ENCODE results near the gene CD226. TPM values are rescaled to one million over a fixed set of nuclear protein-coding genes. Genes with fewer than 3 reads are reported as not detected.

CD226 gene
- polyA plus RNA-seq, 1 of the 3 experiments (the other 2 are of a cell fraction) = 0.56 TPM

DNA sequence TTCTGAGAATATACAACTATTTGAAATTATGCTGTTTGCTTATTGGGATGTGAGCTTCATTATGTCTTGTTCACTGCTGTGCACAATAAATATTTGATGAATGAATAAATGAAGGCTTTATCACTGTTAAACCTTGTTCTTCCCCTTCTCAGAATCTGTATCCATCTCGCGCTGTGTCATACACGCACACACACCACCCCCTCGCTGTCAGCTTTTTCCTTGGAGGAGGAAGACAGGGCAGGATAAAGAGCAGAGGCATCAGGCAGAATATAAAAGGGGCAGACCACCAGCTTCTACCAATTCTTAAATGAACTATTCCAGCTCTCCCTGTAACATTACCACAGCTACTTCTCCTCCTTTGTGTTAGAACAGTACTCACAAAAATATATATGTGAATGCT lies 75.0 kb downstream of the CD226 start:
- 95% methylated on average over 4 of the region's 4 CpGs for WGBS (ENCODE audit: low lambda C conversion rate)
- TF ChIP-seq, protein P1, sequence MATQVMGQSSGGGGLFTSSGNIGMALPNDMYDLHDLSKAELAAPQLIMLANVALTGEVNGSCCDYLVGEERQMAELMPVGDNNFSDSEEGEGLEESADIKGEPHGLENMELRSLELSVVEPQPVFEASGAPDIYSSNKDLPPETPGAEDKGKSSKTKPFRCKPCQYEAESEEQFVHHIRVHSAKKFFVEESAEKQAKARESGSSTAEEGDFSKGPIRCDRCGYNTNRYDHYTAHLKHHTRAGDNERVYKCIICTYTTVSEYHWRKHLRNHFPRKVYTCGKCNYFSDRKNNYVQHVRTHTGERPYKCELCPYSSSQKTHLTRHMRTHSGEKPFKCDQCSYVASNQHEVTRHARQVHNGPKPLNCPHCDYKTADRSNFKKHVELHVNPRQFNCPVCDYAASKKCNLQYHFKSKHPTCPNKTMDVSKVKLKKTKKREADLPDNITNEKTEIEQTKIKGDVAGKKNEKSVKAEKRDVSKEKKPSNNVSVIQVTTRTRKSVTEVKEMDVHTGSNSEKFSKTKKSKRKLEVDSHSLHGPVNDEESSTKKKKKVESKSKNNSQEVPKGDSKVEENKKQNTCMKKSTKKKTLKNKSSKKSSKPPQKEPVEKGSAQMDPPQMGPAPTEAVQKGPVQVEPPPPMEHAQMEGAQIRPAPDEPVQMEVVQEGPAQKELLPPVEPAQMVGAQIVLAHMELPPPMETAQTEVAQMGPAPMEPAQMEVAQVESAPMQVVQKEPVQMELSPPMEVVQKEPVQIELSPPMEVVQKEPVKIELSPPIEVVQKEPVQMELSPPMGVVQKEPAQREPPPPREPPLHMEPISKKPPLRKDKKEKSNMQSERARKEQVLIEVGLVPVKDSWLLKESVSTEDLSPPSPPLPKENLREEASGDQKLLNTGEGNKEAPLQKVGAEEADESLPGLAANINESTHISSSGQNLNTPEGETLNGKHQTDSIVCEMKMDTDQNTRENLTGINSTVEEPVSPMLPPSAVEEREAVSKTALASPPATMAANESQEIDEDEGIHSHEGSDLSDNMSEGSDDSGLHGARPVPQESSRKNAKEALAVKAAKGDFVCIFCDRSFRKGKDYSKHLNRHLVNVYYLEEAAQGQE (IDR thresholded peaks at IDR 0.05; ENCODE audit: low read depth, low read length) = no peak

DNA sequence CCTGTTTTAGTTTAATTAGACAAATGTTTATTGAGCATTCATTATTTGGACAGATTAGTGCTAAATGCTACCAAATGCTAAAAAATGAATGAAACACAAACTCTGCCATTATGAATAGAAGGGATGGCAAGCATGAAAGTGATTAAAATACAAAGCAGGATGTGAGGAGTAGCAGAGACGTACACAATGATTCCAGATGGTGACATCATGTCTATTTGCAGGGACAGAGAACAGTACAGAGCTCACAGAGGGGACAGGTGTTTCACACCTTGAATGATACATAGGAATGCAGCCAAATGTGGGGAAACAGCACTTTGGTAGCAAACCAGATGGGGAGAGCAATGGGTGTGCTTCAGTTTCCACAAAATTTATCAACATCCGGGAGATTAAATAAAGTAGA lies 76.3 kb downstream of the CD226 start:
- Histone ChIP-seq H3K79me2 (ENCODE audit: insufficient read depth) (no peaks in the 10 kb centered on the region), H3K36me3 (replicated peaks in 1 of 2; ENCODE audit: control insufficient read depth in 1 of 2, insufficient read depth in 2 of 2, low read length in 1 of 2) (no peaks in the 10 kb centered on the region), H3K4me1 (ENCODE audit: control insufficient read depth in 1 of 2, insufficient read depth in 2 of 2, low read depth in 1 of 2, low read length in 1 of 2) (peaks cover 0 to 2% of the 10 kb centered on the region in 2 experiments; a peak in 1 of 4 replicates), H3K27me3 (ENCODE audit: insufficient read depth) (no peaks in the 10 kb centered on the region), H3K4me2 (no peak overlapping the region), H3F3A (replicated peaks; ENCODE audit: insufficient read depth) (no peaks in the 10 kb centered on the region), H2AFZ (ENCODE audit: low read depth) (no peak overlapping the region), H3K4me3 (ENCODE audit: low read depth in 2 of 2, low read length in 1 of 2) (no peak overlapping the region), H4K20me1 (ENCODE audit: insufficient read depth) (no peaks in the 10 kb centered on the region), H3K9ac (no peak overlapping the region), H3K9me2 (no peaks in the 10 kb centered on the region), H3K27ac (ENCODE audit: low read depth in 2 of 2, low read length in 1 of 2) (no peak overlapping the region), H3K9me3 (no peaks in the 10 kb centered on the region)
- ChIA-PET POLR2A (no interaction called here), CTCF (no interaction called here)
- WGBS (ENCODE audit: low lambda C conversion rate) = 93% methylated on average over 2 of the region's 2 CpGs
- no peak for DNase-seq
- TF ChIP-seq, protein P2, sequence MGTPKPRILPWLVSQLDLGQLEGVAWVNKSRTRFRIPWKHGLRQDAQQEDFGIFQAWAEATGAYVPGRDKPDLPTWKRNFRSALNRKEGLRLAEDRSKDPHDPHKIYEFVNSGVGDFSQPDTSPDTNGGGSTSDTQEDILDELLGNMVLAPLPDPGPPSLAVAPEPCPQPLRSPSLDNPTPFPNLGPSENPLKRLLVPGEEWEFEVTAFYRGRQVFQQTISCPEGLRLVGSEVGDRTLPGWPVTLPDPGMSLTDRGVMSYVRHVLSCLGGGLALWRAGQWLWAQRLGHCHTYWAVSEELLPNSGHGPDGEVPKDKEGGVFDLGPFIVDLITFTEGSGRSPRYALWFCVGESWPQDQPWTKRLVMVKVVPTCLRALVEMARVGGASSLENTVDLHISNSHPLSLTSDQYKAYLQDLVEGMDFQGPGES (IDR thresholded peaks at IDR 0.05; ENCODE audit: low read depth, low read length) = no peak
- TF ChIP-seq RFX5 (IDR thresholded peaks at IDR 0.05; ENCODE audit: low read length) = no peak

More for the DNA sequence above, 75.0 kb downstream of the CD226 start:
- DNase-seq = no peak
- Histone ChIP-seq H3K9ac (no peak overlapping the region), H3K27ac (ENCODE audit: low read depth in 2 of 2, low read length in 1 of 2) (no peak overlapping the region), H4K20me1 (ENCODE audit: insufficient read depth) (no peaks in the 10 kb centered on the region), H3K9me2 (no peaks in the 10 kb centered on the region), H3K27me3 (ENCODE audit: insufficient read depth) (no peaks in the 10 kb centered on the region), H3K9me3 (no peaks in the 10 kb centered on the region), H3K36me3 (replicated peaks in 1 of 2; ENCODE audit: control insufficient read depth in 1 of 2, insufficient read depth in 2 of 2, low read length in 1 of 2) (no peaks in the 10 kb centered on the region), H3K4me2 (no peak overlapping the region), H3K4me1 (ENCODE audit: control insufficient read depth in 1 of 2, insufficient read depth in 2 of 2, low read depth in 1 of 2, low read length in 1 of 2) (peaks cover 0 to 2% of the 10 kb centered on the region in 2 experiments; a peak in 1 of 4 replicates), H3F3A (replicated peaks; ENCODE audit: insufficient read depth) (no peaks in the 10 kb centered on the region), H2AFZ (ENCODE audit: low read depth) (peak overlapping the region; percentile 29; the same call in 1 of the 2 replicates), H3K4me3 (ENCODE audit: low read depth in 2 of 2, low read length in 1 of 2) (no peak overlapping the region), H3K79me2 (ENCODE audit: insufficient read depth) (no peaks in the 10 kb centered on the region)
- CTCF ChIA-PET = no interaction called here
- POLR2A ChIA-PET = no interaction called here

DNA sequence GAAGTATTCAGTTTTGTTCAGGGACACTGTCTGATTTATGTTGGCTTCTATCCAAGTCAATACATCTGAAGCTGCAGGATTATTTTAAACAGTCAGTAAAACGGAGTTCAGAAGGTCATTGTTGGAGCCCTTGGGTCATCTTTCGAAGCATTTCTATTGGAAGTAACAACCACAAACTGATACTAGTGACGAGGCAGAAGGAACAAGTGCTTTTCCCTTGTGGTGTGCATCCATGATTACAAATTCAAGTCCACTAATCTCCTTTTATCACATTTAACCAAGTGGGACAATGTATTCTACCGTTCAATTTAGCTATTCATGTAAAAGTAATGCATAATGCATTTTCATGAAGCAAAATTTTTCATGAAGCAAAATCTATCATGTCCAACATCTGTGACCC lies 76.9 kb downstream of the CD226 start:
- H3K79me2 ChIP-seq (ENCODE audit: insufficient read depth) = no peaks in the 10 kb centered on the region
- no peak overlapping the region for H3K4me3 ChIP-seq (ENCODE audit: low read depth in 2 of 2, low read length in 1 of 2)
- no peak overlapping the region for H2AFZ ChIP-seq (ENCODE audit: low read depth)
- no peak overlapping the region for H3K4me2 ChIP-seq
- H4K20me1 ChIP-seq (ENCODE audit: insufficient read depth) = no peaks in the 10 kb centered on the region
- H3K36me3 ChIP-seq (replicated peaks in 1 of 2; ENCODE audit: control insufficient read depth in 1 of 2, insufficient read depth in 2 of 2, low read length in 1 of 2) = no peaks in the 10 kb centered on the region
- DNase-seq = no peak
- H3K9ac ChIP-seq = no peak overlapping the region
- CTCF ChIA-PET = no interaction called here
- H3K4me1 ChIP-seq (ENCODE audit: control insufficient read depth in 1 of 2, insufficient read depth in 2 of 2, low read depth in 1 of 2, low read length in 1 of 2) = peaks cover 0 to 2% of the 10 kb centered on the region in 2 experiments; a peak in 1 of 4 replicates
- H3K27ac ChIP-seq (ENCODE audit: low read depth in 2 of 2, low read length in 1 of 2) = no peak overlapping the region
- POLR2A ChIA-PET = no interaction called here
- H3K9me3 ChIP-seq = no peaks in the 10 kb centered on the region
- 87% methylated on average over 4 of the region's 4 CpGs for WGBS (ENCODE audit: low lambda C conversion rate)
- H3F3A ChIP-seq (replicated peaks; ENCODE audit: insufficient read depth) = no peaks in the 10 kb centered on the region
- H3K27me3 ChIP-seq (ENCODE audit: insufficient read depth) = no peaks in the 10 kb centered on the region
- no peaks in the 10 kb centered on the region for H3K9me2 ChIP-seq
- TF ChIP-seq, protein P3, sequence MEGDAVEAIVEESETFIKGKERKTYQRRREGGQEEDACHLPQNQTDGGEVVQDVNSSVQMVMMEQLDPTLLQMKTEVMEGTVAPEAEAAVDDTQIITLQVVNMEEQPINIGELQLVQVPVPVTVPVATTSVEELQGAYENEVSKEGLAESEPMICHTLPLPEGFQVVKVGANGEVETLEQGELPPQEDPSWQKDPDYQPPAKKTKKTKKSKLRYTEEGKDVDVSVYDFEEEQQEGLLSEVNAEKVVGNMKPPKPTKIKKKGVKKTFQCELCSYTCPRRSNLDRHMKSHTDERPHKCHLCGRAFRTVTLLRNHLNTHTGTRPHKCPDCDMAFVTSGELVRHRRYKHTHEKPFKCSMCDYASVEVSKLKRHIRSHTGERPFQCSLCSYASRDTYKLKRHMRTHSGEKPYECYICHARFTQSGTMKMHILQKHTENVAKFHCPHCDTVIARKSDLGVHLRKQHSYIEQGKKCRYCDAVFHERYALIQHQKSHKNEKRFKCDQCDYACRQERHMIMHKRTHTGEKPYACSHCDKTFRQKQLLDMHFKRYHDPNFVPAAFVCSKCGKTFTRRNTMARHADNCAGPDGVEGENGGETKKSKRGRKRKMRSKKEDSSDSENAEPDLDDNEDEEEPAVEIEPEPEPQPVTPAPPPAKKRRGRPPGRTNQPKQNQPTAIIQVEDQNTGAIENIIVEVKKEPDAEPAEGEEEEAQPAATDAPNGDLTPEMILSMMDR (IDR thresholded peaks at IDR 0.05) = no peak
- TF ChIP-seq, protein P4, sequence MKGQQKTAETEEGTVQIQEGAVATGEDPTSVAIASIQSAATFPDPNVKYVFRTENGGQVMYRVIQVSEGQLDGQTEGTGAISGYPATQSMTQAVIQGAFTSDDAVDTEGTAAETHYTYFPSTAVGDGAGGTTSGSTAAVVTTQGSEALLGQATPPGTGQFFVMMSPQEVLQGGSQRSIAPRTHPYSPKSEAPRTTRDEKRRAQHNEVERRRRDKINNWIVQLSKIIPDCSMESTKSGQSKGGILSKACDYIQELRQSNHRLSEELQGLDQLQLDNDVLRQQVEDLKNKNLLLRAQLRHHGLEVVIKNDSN (IDR thresholded peaks at IDR 0.05; ENCODE audit: borderline replicate concordance, low read depth) = no peak
- TF ChIP-seq EP300 (IDR thresholded peaks at IDR 0.05; ENCODE audit: borderline replicate concordance in 1 of 2, low read depth in 1 of 2, low read length in 1 of 2) = no peak
- TF ChIP-seq RAD21 (IDR thresholded peaks at IDR 0.05; ENCODE audit: low read length) = no peak
- no peak for TF ChIP-seq FOXM1 (IDR thresholded peaks at IDR 0.05; ENCODE audit: low read depth)
- no peak for TF ChIP-seq POLR2AphosphoS5 (IDR thresholded peaks at IDR 0.05; ENCODE audit: low read depth, low read length)
- no peak for TF ChIP-seq MXI1 (IDR thresholded peaks at IDR 0.05; ENCODE audit: low read depth, low read length)
- TF ChIP-seq JUND (IDR thresholded peaks at IDR 0.05) = no peak
- TF ChIP-seq GATA2 (CRISPR knock-in tag; IDR thresholded peaks at IDR 0.05) = no peak
- TF ChIP-seq, protein P5, sequence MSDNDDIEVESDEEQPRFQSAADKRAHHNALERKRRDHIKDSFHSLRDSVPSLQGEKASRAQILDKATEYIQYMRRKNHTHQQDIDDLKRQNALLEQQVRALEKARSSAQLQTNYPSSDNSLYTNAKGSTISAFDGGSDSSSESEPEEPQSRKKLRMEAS (IDR thresholded peaks at IDR 0.05; ENCODE audit: low read depth) = no peak
- no peak for TF ChIP-seq NFIC (IDR thresholded peaks at IDR 0.05; ENCODE audit: borderline replicate concordance)
